NCI-H524 (cell line): ENCODE measurements around the gene RBMS3.
"Not testable (repeated sequence)": the region's sequence is repeated elsewhere in the genome, so short reads cannot be mapped to it uniquely, and the experiment has no call there.

Experiments
- DNase-seq, 2 experiments: peaks; one replicate each; lab custom pipeline; 2025; lab: John Stamatoyannopoulos, UW

RBMS3 gene

GRCh38 chr3:29429055-29429679 is 148.3 kb downstream of the RBMS3 start:
- no peak for DNase-seq

GRCh38 chr3:29430558-29430971 is 149.7 kb downstream of the RBMS3 start:
- DNase-seq = no peak

GRCh38 chr3:29436612-29437323 is 155.9 kb downstream of the RBMS3 start:
- no peak for DNase-seq

GRCh38 chr3:29438580-29438979 is 157.7 kb downstream of the RBMS3 start:
- no peak for DNase-seq

- peak; percentile 44 to 75 for DNase-seq
These were observed 159.8 kb downstream of the RBMS3 start for GRCh38 chr3:29440413-29441305.

- no peak for DNase-seq
These were observed 160.6 kb downstream of the RBMS3 start for GRCh38 chr3:29441422-29441821.

GRCh38 chr3:29447946-29448627 is 167.2 kb downstream of the RBMS3 start:
- no peak for DNase-seq

- DNase-seq = no peak
These were observed 171.0 kb downstream of the RBMS3 start for GRCh38 chr3:29451920-29452319.

- no peak for DNase-seq
These were observed 172.0 kb downstream of the RBMS3 start for GRCh38 chr3:29452934-29453283.

- no peak for DNase-seq
These were observed 172.6 kb downstream of the RBMS3 start for GRCh38 chr3:29453284-29454001.

- peak in 1 of 2 experiments; percentile 26 for DNase-seq
These were observed 173.3 kb downstream of the RBMS3 start for GRCh38 chr3:29454161-29454611.

GRCh38 chr3:29456901-29457300 is 176.0 kb downstream of the RBMS3 start:
- DNase-seq = no peak

GRCh38 chr3:29463304-29463703 is 182.4 kb downstream of the RBMS3 start:
- no peak for DNase-seq

GRCh38 chr3:29465836-29466235 is 185.0 kb downstream of the RBMS3 start:
- no peak for DNase-seq

GRCh38 chr3:29466442-29466841 is 185.6 kb downstream of the RBMS3 start:
- DNase-seq = no peak

GRCh38 chr3:29468187-29468586 is 187.3 kb downstream of the RBMS3 start:
- peak; percentile 13 to 75 for DNase-seq

- not testable (repeated sequence) for DNase-seq
These were observed 192.8 kb downstream of the RBMS3 start for GRCh38 chr3:29473481-29474170.

- DNase-seq = no peak
These were observed 194.5 kb downstream of the RBMS3 start for GRCh38 chr3:29475305-29475840.

- no peak for DNase-seq
These were observed 195.0 kb downstream of the RBMS3 start for GRCh38 chr3:29475854-29476253.

GRCh38 chr3:29478611-29479010 is 197.7 kb downstream of the RBMS3 start:
- no peak for DNase-seq

GRCh38 chr3:29481249-29481648 is 200.4 kb downstream of the RBMS3 start:
- DNase-seq = no peak
